Stimulated activated CD8-positive, alpha-beta memory T cell treated with anti-CD3 and anti-CD28 coated beads, Interleukin-12 subunit alpha, Interleukin-12 subunit beta, amount 100 ng/mL, for 1 hour (primary cell): ENCODE results near the gene SGCA.

Experiments
- DNase-seq: peaks from one replicate; pipeline ENCODE4 v3.0.0-alpha.2; 2020; ENCODE audit warnings: low read depth

Gene SGCA

GRCh38 chr17:50149417-50150353 is 16.1 kb upstream of the SGCA start:
- no peak for DNase-seq

DNA sequence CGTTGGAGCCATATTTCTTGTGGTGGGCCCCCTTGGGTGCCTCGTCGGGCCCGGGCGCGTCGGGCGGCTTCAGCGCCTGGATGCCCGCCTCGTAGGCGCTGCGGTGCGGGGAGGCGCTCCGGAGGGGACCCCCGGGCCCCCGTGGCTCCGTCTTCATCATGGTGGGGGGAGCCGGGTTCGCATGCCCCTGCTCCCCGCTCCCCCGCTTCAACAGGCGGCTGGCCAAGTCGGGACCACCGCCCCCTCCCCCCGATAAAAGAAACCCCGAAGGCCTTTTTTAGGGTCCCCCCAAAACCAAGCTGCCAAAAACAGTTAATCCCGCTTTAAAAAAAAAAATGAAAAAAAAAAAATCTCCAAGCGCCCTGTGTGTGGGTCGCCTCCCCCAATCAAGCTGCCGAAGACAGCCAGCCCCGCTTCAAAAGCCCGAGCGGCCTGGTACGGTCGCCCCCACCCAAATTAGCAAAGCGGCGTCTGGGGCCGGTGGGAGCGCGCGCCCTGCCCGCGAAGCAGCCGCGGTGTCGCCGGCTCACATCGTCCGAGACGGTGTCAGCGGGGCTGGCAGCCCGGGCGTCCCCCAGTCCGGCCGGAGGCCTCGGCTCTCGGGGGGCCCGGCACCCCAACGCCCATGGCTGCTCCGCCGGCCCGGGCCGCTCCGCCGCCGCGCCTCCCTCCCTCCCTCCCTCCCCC is 15.3 kb upstream of the SGCA start, which contains the start of gene PPP1R9B:
TSS of gene PPP1R9B (minus strand) at position 324 of the 687 bp plus-strand sequence. CDS start at position 160, 164 bp downstream.
- DNase-seq = no peak

- peak; percentile 75 for DNase-seq
Observed at GRCh38 chr17:50151041-50151936, 14.5 kb upstream of the SGCA start.

DNA sequence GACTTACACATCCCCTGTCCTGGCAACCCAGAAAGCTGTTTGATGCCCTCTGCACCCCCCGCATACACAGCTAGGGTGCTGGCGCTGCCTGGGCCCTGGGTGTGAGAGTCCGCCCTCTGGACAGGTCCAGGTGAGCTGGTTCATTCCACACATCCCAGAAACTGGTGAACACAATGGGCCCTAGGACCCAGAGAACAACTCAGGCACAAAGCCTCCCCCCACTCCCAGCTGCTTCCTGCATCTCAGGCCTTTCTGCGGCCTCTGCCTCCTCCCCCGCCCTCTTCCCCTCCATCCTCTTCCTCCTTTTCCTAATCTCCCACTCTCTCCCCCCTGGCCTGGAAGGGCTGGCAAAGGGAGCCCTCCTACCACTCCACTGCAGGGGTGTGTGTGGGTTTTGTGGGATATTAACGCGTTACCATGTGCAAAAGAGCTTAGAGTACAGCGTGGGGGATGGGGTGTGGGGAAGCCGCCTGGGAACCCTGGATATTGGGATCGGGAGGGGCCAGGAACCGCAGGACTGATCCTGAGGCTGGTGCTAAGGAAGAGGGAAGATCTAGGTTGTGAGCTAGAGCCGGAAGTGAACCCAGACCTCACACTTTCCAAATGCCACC is 13.8 kb upstream of the SGCA start:
- DNase-seq = no peak

- no peak for DNase-seq
Observed at GRCh38 chr17:50152736-50153135, 13.1 kb upstream of the SGCA start.

DNA sequence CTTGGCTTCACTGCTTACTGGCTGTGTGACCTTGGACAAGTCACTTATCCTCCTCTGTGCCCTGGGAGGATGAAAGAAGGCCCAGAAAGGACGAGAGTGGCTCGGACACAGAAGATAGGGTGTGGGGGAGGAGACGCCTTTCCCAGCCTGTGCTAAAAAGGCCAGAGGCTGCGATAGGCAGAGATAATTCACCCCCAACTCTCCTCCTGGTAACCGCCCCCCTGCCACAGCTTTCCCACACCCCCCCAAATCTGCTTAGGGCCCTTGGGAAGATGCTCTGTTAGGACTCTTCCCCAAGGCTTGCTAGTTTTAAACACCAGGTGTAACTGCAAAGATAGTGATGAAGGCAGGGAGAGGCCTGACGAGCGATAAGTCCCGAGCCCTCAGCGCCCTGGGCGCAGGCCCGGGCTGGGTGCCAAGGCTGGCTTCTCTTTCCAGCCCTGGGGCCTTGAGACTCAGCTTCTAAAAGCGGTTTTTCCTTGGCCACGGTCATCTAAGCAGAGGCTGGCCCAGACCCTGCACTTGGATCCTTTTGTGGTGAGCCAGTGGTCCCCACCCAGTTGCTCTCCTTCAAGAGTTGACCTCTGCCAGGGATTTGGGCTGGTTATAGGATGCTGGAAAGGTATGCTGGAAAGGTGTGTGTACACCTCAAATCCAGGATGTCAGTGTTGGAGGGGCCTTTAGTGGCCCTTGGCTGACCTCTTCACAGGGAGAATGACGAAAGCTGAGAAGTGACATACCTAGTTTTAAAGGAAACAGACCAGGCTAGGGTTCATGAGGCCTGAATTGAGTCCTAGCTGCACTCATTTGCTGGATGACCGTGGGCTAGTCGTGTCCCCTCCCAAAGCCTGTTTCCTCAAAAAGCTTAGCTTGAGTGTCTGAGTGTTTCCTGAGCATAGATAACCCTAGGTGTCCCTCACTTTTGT is 11.9 kb upstream of the SGCA start:
- DNase-seq = no peak

GRCh38 chr17:50154604-50155003 is 11.2 kb upstream of the SGCA start:
- no peak for DNase-seq

DNA sequence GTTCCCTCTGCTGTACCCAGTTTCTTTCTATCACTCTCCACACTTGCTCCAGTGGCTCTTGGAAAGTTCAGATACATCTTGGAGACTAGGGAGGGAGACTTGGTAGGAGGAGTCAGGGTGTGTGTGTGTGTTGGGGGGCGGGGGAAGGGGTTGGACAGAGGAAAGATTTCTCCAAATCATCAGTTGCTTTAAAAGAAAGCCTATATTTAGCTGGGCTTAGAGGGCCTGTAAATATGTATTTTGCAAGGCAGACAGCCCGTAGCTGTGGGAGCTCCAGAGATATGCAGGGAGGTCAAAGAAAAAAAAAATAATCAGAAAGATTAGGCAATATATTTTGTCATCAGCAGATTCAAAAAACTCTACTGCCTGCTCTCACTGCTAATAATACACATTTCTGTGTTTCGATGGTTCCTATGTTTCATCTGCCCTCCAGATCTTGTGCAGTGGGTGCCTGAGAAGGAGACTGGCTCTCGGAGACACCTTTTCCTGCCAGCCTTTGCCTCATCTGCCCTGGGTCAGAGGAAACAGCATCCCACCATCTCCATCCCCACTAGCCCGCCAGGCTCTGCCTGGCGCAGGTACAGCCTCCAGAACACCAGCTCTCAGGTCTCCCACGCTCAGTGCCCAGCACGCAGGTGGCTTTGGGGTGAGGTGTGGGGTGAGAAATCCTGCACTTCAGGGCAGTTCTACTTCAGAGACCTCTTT is 10.5 kb upstream of the SGCA start:
- DNase-seq = no peak

- no peak for DNase-seq
Observed at GRCh38 chr17:50157891-50158290, 7.9 kb upstream of the SGCA start.

DNA sequence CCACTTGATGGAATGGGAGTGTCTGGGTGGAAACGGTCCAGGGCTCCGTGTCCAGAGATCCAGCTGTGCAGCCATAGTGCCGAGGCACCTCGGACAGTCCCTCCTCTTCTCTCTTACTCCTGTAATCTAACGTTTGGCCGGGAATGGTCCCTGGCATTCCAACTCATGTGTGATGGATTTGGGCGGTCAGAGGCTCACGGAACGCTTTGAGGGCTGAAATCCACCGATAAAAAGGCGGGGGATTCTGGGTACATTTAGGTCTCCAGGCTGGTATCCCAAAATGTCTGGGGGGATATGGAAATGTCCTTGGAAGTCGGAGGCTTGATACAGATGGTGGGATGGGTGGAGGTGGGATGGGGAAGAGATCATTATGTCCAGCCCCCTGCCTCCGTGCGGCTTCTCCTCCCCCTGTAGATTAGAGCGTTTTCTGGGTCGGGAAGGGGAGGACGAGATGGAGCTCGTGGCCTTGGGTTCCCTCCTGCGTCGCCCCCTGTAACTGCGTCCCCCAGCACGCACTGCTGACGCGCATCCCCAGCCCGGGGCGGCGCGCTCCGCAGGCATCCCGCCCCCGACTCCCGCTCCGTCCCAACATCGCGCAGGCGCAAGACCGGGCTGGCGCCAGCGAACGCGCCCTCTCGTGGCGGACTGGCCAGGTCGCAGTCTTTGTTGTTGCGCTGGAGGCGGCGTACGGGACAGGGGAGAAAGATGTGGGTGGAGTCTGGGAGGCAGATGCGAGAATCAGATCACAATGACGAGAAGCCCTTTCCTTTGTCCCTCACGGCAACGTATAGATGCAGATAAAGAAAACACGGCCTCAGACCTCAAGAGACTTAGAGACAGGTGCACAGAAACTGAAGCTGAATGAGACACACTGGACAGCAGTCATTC is 4.5 kb upstream of the SGCA start:
- peak; percentile 94 for DNase-seq

DNA sequence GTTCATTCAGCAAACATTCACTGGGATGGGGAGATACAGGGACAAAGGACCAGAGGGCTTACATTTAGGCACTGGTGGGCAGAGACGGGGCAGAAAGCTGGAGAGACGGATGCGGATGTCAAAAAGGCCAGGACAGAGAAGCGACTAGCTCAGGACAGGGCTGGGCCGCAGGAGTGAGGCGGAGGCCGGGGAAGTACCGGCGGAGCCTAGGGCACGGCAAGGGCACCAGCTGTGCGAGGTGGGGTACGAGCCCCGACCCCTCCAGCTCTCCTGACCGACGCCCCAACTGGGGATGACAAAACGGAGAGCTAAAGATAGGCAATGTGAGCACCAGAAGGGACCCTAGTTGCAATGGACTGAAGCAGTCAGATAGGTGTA is 3.9 kb upstream of the SGCA start:
- DNase-seq = no peak

GRCh38 chr17:50162466-50163254 is 3.1 kb upstream of the SGCA start:
- no peak for DNase-seq

- no peak for DNase-seq
Observed at GRCh38 chr17:50163843-50164696, 1.7 kb upstream of the SGCA start.

GRCh38 chr17:50164697-50164988 is 1.2 kb upstream of the SGCA start:
- no peak for DNase-seq

- DNase-seq = no peak
Observed at GRCh38 chr17:50165066-50165465, 739 bp upstream of the SGCA start.

- no peak for DNase-seq
Observed at GRCh38 chr17:50165466-50165865, 339 bp upstream of the SGCA start.

GRCh38 chr17:50166518-50167181 is 845 bp downstream of the SGCA start:
- DNase-seq = no peak
